NCI-H2107 treated with DMSO at 0.1 percent for 48 hours (cell line): ENCODE data around the gene GPR161.
"Not testable (repeated sequence)": the region's sequence is repeated elsewhere in the genome, so short reads cannot be mapped to it uniquely, and the experiment has no call there.

ENCODE experiments used
- DNase-seq: peaks from one replicate; lab custom pipeline; 2025; ENCODE audit not compliant: unreplicated experiment; lab: John Stamatoyannopoulos, UW

The GPR161 gene

GRCh38 chr1:168136709-168137514 is at the start of gene GPR161:
GPR161 (minus strand) TSS chr1:168136930; CDS start chr1:168104850, 32,080 bp downstream.
- peak; percentile 32 for DNase-seq

GRCh38 chr1:168181063-168181720 is 44.5 kb upstream of the GPR161 start:
- not testable (repeated sequence) for DNase-seq

- DNase-seq, result peak; percentile 51
Observed at GRCh38 chr1:168180148-168180524, 43.4 kb upstream of the GPR161 start.

GRCh38 chr1:168179438-168180147 is 42.9 kb upstream of the GPR161 start:
- peak; percentile 51 for DNase-seq

GRCh38 chr1:168178638-168179437 is 42.1 kb upstream of the GPR161 start, which contains the start of gene TIPRL:
TIPRL (plus strand) TSS chr1:168178962; CDS start chr1:168179078, 116 bp downstream.
- DNase-seq, result peak; percentile 97

GRCh38 chr1:168178227-168178637 is 41.5 kb upstream of the GPR161 start:
- no peak for DNase-seq

GRCh38 chr1:168172250-168172915 is 35.7 kb upstream of the GPR161 start:
- no peak for DNase-seq

GRCh38 chr1:168170564-168171508 is 34.1 kb upstream of the GPR161 start:
- no peak for DNase-seq

GRCh38 chr1:168167806-168168205 is 31.1 kb upstream of the GPR161 start:
- no peak for DNase-seq

GRCh38 chr1:168164771-168165170 is 28.0 kb upstream of the GPR161 start:
- DNase-seq, result no peak

- no peak for DNase-seq
Observed at GRCh38 chr1:168163670-168164069, 26.9 kb upstream of the GPR161 start.

- no peak for DNase-seq
Observed at GRCh38 chr1:168161459-168161858, 24.7 kb upstream of the GPR161 start.

GRCh38 chr1:168159979-168160378 is 23.2 kb upstream of the GPR161 start:
- DNase-seq, result no peak

- no peak for DNase-seq
Observed at GRCh38 chr1:168159251-168159650, 22.5 kb upstream of the GPR161 start.

- no peak for DNase-seq
Observed at GRCh38 chr1:168157638-168158037, 20.9 kb upstream of the GPR161 start.

GRCh38 chr1:168155910-168156309 is 19.2 kb upstream of the GPR161 start:
- no peak for DNase-seq

- DNase-seq, result not testable (repeated sequence)
Observed at GRCh38 chr1:168154707-168155106, 18.0 kb upstream of the GPR161 start.

GRCh38 chr1:168151935-168152334 is 15.2 kb upstream of the GPR161 start:
- no peak for DNase-seq

GRCh38 chr1:168150283-168150682 is 13.6 kb upstream of the GPR161 start:
- no peak for DNase-seq
